ENCODE measurements around the gene UNC79. TPM values are rescaled to one million over a fixed set of nuclear protein-coding genes. Genes with fewer than 3 reads are reported as not detected.

The UNC79 gene
- total RNA-seq, 2 donors from 2014 or later = 0.08 to 0.09 TPM

DNA sequence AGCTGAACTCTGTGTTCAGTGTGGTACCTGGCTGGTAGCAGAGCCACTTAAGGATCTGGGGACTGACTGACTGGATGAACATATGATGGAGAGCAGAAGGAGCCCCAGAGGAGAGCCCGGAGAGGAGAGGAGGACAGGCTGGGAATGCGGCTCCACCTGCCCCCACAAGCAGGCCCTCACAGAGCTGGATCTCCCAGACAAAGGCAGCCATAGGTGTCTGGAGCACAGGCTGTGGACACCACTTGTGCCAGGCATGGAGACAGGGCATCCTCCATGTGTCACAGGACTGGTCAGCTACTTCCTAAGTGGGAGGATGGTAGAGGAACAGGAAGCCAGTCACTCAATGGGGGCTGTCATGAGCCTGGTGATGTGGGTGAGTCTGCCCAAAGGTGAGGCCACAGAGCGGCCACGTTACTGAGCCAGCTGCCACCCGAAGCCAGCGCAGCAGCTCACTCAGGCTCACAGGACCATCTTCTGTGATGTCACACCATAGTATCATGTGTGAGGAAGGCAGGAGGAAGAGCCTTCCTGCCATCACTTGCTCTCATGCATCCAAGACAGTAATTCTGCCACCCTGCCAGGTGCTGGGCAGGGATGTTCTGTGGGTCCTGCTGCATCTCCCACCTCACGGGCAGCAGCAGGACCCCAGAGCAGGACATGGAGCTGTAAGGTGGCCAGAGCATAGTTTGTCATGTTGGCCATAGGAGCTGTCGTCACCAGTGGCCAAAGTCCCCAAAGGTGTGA lies 285.4 kb downstream of the UNC79 start:
- no peak for ATAC-seq
- no peak for DNase-seq
- intact Hi-C loops (cut with DNase I, micrococcal nuclease) = no loop called here

DNA sequence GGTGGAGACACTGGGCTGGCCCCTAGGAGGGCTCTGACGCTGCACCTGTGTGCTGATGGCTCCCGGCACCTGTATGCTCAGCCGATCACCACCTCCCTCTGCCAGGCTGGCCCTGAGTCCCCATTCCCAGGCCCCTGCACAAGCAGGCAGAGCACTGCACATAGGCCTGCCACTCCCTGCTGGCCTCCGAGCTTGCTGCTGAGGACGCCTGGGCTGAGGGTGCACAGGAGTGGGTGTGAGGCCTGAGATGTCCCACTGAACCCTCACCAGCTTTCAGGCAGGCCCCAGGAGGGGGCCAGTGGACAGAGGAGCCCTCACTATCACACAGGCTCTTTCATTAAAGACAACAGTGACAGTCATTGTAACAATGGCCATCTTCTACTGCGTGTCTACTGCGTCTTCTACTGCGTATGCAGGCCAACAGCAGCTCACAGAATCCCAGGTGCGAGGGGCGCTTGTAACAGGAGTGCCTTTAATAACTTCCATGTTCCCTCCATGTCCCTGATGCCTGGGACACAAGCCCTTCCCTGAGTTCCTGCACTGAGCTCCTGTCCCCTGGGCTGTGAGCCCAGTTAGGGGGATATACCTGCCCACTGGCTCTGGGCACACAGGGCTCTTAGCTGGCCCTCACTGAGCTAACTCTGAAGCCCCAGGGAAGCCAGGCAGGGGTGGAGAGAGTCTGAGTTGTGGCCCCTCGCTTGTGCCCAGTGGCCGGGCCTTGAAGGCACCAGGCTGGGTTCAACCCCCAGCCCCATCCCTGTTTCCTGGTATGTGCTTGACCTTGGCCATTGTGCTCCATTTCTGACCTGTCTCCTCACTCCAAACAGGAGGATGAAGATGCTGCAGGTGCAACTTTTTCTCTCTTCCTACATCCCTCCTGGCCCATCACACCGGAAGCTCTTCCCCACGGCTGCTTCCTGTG lies 286.3 kb downstream of the UNC79 start:
- ATAC-seq (no peak), DNase-seq (no peak)
- intact Hi-C loops (cut with DNase I, micrococcal nuclease) = no loop called here

DNA sequence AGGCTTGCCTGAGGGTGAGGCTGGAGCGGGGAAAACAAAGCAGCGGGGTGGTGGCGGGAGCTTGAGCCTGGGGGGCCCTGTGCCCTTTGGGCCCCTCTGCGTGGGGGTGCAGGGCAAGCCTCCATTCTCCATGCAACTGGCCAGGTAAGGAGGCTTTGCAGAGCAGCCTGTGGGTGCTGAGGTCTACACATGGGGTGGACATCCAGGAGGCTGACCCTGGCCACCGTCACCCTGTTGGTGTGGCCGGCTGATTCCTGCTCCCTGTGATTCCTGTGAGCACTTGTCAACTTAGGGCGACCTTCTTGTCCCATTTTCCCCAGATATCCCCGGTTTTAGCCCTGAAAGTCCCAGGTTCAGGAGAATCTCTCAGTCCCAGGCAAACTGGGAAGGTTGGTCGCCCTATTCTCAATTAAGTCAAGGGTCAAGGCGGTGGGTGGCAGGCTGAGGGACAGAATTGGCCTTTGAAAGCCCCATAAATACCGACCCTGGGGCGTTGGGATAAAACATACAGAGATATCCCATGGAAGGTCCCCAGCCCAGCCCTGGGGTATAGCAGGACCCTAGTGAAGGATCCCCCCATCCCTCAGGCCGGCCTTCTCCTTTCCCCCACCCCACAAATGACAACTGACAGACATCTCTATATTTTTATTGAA lies 287.1 kb downstream of the UNC79 start:
- DNase-seq (no peak), ATAC-seq (no peak)
- intact Hi-C loops (cut with DNase I, micrococcal nuclease) = no loop called here

DNA sequence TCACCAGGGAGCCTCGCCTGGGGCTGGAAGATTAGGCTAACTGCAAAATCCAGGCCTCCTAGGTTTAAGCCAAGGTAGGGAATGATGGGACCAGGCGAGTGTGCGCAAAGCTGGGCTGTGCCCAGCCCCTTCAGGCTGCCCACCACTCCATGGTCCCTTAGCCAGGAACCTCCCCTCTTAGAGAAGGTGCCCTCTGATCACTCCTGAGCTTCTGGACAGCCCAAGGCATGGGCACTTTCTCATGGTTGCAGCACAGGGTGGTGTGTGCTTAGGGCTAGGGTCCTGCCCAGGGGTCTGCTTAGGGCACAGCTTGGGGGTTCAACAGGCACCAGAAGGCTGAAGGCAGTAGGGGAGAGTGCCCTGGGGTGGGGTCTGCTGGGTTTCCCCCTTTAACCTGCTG lies 288.5 kb downstream of the UNC79 start:
- intact Hi-C loops (cut with DNase I, micrococcal nuclease) = no loop called here
- DNase-seq (no peak), ATAC-seq (no peak)

DNA sequence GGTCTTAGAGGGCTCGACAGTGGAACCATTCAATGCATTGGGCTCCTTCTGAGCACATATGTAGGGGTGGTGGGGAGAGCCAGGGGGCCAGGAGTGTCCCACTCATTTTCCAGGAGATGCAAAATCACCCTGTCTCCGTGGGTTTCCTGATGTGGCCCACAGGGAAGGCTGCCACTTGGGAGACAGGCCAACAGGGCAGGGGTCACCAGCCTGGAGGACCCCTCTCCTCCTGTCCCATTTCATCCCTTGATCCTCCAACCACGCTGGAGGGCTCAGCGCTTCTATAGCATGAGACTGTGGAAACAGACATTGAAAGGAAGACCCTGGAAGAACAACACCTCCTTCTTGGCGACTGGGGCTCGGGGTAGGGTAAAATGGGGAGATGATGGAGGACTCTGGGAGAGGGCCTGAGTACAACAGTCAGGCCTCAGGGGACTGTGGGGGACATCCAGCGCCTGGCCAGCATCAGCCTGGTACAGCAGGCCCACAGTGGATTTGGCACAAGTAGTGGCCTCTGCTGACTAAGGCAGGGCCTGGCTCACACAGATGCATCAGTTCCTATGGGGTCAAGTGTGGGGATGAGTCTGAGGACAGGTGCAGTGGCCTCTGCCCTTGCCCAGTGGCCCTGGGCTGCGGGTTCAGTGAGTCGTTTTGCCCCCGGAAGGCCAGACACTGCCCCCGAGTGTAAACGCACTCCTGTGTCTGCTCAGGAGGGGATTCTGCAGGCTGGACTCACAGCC lies 289.5 kb downstream of the UNC79 start:
- ATAC-seq (no peak), DNase-seq (no peak)

DNA sequence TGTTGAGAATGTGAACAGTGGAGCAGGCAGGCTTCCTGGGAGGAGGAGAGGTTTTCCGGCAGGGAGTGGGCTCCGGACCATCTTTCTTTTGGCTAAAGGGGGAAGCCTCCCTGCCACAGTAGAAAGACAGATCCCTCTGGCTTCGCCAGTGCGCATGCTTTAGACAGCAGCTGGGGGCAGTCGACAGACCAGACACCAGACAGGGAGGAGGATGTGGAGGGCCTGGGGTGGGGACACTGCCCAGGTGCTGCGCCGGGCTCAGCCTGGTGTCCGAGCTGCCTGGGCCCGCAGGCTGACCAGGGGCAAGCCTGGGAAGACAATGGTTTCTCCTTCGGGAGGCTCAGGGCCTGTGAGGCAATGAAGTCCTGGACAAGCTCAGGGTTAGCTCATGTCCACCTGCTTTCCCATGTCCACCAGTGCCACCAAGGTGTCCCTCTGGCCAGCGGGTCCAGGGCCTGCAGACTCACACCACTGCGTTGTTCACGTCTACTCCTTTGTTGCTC lies 290.3 kb downstream of the UNC79 start:
- intact Hi-C loops (cut with DNase I, micrococcal nuclease) = no loop called here
- ATAC-seq = no peak
- no peak for DNase-seq

More for the DNA sequence above, 289.5 kb downstream of the UNC79 start:
- intact Hi-C loops (cut with DNase I, micrococcal nuclease) = no loop called here

DNA sequence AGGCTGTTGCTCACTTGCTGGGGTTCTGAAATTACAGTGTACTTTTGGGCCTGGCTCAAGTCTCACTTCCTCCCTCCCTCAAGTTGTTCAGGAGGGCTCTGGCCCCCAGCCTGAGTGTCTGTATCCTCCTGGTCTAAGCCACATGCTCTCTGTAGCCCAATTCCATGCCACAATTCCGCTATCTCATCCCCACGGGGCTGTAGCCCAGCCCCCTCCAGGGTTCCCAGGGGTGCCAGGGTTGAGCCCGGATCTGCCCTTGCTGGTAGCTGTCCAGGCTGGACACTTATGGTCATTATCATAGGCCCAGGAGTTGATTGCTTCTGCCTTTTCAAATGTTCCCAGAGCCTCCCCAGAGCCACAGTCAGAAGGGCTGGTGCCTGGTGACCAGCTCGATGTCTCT lies 292.3 kb downstream of the UNC79 start:
- intact Hi-C loops (cut with DNase I, micrococcal nuclease) = no loop called here
- DNase-seq (no peak), ATAC-seq (no peak)

DNA sequence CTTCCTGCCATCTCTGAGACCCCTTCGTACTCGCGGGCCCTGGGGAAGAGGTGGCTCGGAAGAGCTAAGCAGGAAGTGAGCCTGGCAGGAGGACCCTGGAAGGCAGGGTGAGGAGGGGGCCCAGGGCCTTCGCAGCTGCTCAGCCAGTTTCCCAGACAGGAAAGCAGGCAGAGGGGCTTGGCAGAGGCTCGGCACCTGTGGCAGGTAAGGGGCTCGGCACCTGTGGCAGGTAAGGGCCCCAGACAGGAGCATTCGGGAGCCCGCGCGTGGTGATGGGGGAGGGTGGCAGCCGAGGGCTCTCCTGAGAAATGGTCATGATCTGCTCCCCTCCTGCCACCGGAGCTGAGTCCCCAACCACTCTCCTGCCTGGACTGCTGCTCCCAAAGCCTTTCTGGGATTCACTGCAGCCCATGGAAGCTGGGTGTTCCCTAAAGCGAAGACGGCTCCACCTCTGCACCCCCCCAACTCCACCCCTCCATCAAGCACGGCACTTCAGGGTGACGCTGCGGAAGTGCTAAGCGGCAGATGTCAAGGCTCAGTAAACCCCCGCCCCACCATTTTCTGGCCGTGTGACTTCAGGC lies 294.4 kb downstream of the UNC79 start:
- ATAC-seq (no peak), DNase-seq (no peak)
- intact Hi-C loops (cut with DNase I, micrococcal nuclease) = no loop called here

DNA sequence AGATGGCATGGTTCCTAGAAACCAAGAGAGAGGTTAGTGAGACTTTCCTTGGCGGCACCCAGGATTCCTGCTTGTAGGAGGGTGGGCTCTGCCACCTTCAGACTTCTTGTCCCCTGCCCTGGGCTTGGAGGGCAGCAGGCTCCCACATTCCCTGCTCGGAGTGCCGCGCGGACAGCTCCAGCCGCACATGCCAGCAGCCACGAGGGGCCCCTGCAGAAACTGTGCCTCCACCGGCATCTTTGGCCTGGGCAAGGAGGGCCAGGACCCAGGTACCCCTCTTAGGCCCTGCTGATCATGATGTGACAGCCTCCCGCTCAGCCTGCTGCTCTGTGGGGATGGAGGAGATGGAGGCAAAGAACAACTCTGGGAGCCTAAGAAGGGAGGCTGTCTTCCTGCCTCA lies 295.3 kb downstream of the UNC79 start:
- no peak for ATAC-seq
- DNase-seq = no peak
- intact Hi-C loops (cut with DNase I, micrococcal nuclease) = no loop called here

DNA sequence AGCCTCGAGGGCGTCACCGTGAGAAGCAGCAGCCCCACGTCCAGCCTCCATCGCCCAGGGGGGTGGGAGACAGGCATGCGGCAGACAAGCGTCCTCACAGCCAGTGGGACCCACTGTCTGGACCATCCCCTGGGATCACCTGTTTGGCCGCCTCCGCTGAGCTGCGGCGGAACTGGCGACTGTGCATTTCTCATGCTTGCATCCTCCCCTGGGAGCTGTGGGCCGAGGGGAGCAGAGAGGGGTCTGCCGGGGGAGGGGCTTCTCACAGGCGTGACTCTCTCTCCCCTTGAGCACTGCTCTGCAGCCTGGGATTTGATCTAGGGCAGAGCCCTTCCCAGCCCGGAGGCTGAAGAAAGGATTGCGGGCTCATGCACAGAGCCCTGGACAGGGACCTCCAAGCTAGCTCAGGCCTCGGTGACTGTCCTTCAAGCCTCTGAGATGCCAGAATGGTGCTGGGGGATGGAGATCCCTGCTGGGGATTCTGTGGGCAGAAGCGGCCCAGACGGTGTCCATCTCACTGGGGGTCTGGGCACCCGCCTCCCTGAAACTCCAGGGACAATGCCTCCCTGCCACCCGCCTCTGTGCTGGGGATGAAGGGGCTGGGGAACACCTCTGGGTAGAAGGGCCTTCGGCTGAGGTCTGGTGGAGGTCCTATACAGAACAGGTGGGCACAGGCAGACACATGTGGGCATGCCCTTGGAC lies 296.5 kb downstream of the UNC79 start:
- no peak for DNase-seq
- no peak for ATAC-seq
- intact Hi-C loops (cut with DNase I, micrococcal nuclease) = no loop called here

DNA sequence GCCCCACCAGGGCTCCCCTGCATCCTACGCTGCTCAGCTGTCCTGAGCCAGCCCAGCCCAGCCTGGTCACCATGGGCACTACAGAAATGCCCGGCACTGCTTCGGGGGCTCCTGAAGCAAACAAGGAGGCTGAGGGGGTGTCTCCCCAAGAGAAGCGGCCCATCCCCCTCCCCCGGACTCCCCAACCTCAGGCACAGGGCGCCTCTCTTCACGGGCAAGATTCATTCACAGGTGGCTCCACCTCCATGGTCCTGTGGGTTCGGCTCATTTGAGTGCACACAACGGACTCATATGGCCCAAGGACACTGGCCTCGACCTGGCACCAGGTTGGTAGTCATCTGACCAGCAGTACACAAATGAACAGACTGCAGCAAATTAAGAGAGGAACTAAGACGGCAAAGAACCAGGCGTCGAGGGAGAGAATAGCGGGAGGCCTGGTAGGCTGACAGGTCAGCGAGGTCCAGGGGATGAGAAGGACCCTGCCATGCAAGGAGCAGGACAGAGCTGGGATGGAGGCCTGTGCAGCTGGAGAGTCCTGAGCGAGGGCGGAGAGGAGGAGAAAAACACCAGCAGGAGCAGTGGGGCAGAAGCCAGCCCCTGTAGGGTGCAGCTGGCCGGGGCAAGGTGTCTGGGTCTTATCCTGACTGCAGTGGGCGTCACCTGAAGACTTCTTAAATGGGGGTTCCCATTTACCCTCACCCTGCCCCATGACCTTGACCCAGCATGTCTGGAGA lies 297.3 kb downstream of the UNC79 start:
- ATAC-seq (no peak), DNase-seq (no peak)
- intact Hi-C loops (cut with DNase I, micrococcal nuclease) = no loop called here

DNA sequence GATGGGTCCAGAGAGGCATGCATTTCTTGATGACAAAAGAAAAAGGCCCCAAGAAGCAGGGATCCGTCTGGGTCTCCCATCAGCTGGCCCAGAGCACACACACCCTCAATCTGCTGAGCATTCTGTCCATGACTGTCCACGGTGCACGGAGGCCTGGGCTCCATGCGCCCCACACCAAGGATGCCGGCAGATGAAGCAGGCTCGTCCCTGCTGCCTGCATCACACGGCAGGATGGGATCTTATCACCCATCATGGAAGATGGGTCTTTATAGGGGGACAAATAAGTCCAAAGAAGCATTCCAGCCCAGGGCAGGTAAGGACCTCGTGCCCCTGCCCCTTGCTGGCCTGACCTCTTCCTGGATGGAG lies 297.9 kb downstream of the UNC79 start:
- intact Hi-C loops (cut with DNase I, micrococcal nuclease) = no loop called here
- no peak for DNase-seq

DNA sequence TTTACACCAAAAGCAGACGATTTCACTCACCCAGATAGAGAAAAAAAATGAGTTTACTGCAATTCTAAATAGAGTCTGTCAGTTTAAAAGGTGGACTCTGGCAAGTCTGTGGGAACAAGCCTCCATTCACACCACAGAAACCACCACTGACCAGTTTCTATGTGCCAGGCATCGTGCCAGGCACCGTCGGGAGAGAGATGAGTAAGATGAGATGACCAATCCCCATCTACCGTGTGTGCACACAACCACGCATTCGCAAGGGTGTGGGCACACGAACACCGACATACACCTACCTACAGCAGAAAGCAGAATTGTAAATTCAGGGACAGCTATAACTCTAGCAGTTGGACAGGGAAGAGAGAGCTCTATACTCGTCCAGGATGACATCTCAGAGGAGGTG lies 299.3 kb downstream of the UNC79 start:
- ATAC-seq (no peak), DNase-seq (no peak)
- intact Hi-C loops (cut with DNase I, micrococcal nuclease) = no loop called here

More for the DNA sequence above, 297.9 kb downstream of the UNC79 start:
- ATAC-seq = no peak

DNA sequence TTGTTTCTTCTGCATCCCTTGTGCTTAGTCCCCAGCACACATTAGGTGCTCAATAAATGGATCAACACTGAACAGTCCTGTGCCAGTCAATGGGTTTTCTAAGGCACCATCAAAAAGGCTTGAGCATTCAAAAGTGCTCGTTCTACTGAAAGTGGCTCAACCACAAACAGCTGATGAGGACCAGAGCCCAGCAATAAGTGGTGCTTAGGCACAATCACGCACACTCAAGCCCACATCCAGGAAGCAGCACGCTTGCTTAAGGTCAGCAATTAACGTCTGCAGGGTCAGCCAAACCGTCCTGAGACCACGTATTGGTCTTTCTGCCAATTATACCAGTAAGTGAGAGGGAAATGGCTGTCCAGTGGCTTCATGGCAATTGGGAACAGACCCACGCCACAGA lies 301.0 kb downstream of the UNC79 start:
- no peak for DNase-seq
- ATAC-seq = no peak
- intact Hi-C loops (cut with DNase I, micrococcal nuclease) = no loop called here

DNA sequence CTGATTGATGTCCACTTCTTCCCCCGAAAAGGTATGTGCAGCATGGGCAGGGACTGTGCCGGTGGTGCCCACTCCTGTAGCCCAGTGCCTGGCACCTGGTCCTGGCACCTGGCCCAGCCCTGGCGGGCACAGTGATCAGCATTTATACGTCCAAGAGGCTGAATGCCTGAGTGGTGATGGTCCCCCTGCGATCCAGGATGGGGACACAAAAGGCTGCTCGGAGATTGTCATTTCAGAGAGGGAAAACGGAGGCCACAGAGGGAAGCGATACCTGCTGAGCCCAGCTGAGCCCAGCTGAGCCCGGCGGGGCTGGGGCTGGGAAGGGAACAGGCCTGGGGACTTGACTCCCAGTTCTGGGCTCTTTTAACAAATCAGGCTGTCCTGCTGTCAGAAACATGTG lies 301.8 kb downstream of the UNC79 start:
- DNase-seq = no peak
- intact Hi-C loops (cut with DNase I, micrococcal nuclease) = no loop called here
- ATAC-seq = no peak

DNA sequence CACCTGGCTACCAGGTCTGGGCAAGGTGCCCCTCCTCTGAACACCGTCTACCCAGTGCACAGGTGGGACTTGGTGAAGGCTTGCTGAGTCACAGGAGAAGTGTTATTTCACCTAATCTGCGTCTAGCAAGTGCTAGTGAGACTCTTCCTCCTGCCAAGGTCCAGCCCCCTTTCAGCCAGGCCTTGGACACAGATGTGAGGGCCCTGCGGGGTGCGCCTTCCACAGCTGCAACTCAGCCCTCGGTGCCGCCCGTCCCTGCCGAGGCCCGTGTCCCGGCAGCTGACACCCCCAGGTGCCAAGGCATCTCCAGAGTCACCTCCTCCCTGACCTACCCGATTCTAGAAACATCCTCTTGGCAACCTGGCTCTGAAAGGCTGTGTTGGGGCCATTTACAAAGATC lies 302.5 kb downstream of the UNC79 start:
- intact Hi-C loops (cut with DNase I, micrococcal nuclease) = no loop called here
- ATAC-seq (no peak), DNase-seq (no peak)

DNA sequence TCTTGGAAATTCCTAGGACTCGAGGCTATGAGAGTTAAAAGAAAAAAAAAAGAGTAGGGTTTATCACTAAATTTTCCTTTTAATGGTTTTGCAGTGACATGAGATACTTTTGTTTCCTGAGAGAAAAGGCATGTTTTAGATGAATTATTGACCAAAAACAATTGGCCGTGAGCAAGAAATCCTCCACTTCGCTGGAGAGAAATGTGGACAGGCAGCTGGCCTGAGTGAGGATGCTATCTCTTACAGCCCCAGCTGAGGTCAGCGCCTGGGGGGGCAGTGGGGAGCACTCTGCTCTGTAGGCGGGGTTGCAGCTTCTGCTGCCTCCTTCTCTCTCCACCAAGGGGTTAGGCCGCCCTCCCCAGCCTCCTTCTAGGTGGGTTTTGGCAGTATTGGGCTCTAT lies 302.9 kb downstream of the UNC79 start:
- DNase-seq (no peak), ATAC-seq (no peak)
- intact Hi-C loops (cut with DNase I, micrococcal nuclease) = no loop called here

All from left colon (tissue), 2 donors.